ENCODE measurements around the gene P3H2.

DNA sequence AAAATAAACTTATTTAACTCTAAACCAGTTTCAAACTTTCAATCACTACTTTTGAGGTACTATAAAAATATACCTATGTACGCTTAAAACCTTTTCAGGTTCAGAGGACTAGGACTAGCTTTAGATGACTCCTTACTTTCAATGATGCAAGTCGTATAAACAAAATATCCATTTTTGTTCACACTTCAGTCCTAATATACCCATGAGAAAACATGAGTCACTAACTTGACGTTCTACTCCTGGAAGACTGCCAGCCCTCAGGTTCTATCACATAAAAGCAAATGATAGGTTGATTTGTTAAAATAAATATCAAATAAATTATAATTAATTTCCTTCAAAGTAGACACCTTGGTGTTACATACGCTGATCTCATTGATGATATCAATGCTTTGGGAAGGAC is 10.6 kb upstream of the P3H2 start:
- TF ChIP-seq, protein P1, sequence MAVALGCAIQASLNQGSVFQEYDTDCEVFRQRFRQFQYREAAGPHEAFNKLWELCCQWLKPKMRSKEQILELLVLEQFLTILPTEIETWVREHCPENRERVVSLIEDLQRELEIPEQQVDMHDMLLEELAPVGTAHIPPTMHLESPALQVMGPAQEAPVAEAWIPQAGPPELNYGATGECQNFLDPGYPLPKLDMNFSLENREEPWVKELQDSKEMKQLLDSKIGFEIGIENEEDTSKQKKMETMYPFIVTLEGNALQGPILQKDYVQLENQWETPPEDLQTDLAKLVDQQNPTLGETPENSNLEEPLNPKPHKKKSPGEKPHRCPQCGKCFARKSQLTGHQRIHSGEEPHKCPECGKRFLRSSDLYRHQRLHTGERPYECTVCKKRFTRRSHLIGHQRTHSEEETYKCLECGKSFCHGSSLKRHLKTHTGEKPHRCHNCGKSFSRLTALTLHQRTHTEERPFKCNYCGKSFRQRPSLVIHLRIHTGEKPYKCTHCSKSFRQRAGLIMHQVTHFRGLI (tag by site-specific recombination; IDR thresholded peaks at IDR 0.05) = no peak
- TF ChIP-seq, protein P2, sequence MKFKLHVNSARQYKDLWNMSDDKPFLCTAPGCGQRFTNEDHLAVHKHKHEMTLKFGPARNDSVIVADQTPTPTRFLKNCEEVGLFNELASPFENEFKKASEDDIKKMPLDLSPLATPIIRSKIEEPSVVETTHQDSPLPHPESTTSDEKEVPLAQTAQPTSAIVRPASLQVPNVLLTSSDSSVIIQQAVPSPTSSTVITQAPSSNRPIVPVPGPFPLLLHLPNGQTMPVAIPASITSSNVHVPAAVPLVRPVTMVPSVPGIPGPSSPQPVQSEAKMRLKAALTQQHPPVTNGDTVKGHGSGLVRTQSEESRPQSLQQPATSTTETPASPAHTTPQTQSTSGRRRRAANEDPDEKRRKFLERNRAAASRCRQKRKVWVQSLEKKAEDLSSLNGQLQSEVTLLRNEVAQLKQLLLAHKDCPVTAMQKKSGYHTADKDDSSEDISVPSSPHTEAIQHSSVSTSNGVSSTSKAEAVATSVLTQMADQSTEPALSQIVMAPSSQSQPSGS (tag by site-specific recombination; IDR thresholded peaks at IDR 0.05; ENCODE audit: low read depth) = no peak
- TF ChIP-seq, protein P3, sequence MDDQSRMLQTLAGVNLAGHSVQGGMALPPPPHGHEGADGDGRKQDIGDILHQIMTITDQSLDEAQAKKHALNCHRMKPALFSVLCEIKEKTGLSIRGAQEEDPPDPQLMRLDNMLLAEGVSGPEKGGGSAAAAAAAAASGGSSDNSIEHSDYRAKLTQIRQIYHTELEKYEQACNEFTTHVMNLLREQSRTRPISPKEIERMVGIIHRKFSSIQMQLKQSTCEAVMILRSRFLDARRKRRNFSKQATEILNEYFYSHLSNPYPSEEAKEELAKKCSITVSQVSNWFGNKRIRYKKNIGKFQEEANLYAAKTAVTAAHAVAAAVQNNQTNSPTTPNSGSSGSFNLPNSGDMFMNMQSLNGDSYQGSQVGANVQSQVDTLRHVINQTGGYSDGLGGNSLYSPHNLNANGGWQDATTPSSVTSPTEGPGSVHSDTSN (CRISPR knock-in tag; IDR thresholded peaks at IDR 0.05) = no peak
- TF ChIP-seq ZNF768 (tag by site-specific recombination; IDR thresholded peaks at IDR 0.05) (no peak), ZNF302 (tag by site-specific recombination; IDR thresholded peaks at IDR 0.05; ENCODE audit: low read depth) (no peak), BCL11A (tag by site-specific recombination; IDR thresholded peaks at IDR 0.05; ENCODE audit: low read depth) (no peak), ZBTB8A (tag by site-specific recombination; IDR thresholded peaks at IDR 0.05) (no peak), GLIS1 (tag by site-specific recombination; IDR thresholded peaks at IDR 0.05) (no peak), EGR2 (tag by site-specific recombination; IDR thresholded peaks at IDR 0.05; ENCODE audit: low read depth) (no peak)
- TF ChIP-seq, protein P4, sequence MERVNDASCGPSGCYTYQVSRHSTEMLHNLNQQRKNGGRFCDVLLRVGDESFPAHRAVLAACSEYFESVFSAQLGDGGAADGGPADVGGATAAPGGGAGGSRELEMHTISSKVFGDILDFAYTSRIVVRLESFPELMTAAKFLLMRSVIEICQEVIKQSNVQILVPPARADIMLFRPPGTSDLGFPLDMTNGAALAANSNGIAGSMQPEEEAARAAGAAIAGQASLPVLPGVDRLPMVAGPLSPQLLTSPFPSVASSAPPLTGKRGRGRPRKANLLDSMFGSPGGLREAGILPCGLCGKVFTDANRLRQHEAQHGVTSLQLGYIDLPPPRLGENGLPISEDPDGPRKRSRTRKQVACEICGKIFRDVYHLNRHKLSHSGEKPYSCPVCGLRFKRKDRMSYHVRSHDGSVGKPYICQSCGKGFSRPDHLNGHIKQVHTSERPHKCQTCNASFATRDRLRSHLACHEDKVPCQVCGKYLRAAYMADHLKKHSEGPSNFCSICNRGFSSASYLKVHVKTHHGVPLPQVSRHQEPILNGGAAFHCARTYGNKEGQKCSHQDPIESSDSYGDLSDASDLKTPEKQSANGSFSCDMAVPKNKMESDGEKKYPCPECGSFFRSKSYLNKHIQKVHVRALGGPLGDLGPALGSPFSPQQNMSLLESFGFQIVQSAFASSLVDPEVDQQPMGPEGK (tag by site-specific recombination; IDR thresholded peaks at IDR 0.05) = no peak
- TF ChIP-seq, protein P5, sequence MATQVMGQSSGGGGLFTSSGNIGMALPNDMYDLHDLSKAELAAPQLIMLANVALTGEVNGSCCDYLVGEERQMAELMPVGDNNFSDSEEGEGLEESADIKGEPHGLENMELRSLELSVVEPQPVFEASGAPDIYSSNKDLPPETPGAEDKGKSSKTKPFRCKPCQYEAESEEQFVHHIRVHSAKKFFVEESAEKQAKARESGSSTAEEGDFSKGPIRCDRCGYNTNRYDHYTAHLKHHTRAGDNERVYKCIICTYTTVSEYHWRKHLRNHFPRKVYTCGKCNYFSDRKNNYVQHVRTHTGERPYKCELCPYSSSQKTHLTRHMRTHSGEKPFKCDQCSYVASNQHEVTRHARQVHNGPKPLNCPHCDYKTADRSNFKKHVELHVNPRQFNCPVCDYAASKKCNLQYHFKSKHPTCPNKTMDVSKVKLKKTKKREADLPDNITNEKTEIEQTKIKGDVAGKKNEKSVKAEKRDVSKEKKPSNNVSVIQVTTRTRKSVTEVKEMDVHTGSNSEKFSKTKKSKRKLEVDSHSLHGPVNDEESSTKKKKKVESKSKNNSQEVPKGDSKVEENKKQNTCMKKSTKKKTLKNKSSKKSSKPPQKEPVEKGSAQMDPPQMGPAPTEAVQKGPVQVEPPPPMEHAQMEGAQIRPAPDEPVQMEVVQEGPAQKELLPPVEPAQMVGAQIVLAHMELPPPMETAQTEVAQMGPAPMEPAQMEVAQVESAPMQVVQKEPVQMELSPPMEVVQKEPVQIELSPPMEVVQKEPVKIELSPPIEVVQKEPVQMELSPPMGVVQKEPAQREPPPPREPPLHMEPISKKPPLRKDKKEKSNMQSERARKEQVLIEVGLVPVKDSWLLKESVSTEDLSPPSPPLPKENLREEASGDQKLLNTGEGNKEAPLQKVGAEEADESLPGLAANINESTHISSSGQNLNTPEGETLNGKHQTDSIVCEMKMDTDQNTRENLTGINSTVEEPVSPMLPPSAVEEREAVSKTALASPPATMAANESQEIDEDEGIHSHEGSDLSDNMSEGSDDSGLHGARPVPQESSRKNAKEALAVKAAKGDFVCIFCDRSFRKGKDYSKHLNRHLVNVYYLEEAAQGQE (tag by site-specific recombination; IDR thresholded peaks at IDR 0.05) = no peak
- TF ChIP-seq, protein P6, sequence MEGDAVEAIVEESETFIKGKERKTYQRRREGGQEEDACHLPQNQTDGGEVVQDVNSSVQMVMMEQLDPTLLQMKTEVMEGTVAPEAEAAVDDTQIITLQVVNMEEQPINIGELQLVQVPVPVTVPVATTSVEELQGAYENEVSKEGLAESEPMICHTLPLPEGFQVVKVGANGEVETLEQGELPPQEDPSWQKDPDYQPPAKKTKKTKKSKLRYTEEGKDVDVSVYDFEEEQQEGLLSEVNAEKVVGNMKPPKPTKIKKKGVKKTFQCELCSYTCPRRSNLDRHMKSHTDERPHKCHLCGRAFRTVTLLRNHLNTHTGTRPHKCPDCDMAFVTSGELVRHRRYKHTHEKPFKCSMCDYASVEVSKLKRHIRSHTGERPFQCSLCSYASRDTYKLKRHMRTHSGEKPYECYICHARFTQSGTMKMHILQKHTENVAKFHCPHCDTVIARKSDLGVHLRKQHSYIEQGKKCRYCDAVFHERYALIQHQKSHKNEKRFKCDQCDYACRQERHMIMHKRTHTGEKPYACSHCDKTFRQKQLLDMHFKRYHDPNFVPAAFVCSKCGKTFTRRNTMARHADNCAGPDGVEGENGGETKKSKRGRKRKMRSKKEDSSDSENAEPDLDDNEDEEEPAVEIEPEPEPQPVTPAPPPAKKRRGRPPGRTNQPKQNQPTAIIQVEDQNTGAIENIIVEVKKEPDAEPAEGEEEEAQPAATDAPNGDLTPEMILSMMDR (tag by site-specific recombination; IDR thresholded peaks at IDR 0.05) = no peak
